Suppressor macrophage treated with lipopolysaccharide for 4 hours (primary cell): ENCODE data around the gene AUH.

ENCODE experiments used
- DNase-seq: peaks from one replicate; pipeline ENCODE4 v3.0.0-alpha.2; 2020

The AUH gene

GRCh38 chr9:91243029-91243428 is 118.7 kb downstream of the AUH start:
- no peak for DNase-seq

GRCh38 chr9:91241909-91242308 is 119.8 kb downstream of the AUH start:
- DNase-seq, result no peak

GRCh38 chr9:91240596-91241165 is 121.0 kb downstream of the AUH start:
- DNase-seq, result no peak

GRCh38 chr9:91239367-91240111 is 122.2 kb downstream of the AUH start:
- no peak for DNase-seq

GRCh38 chr9:91234523-91234922 is 127.2 kb downstream of the AUH start:
- no peak for DNase-seq

GRCh38 chr9:91231619-91232018 is 130.1 kb downstream of the AUH start:
- no peak for DNase-seq

- DNase-seq, result no peak
Observed at GRCh38 chr9:91223000-91223399, 138.7 kb downstream of the AUH start.

GRCh38 chr9:91222457-91222856 is 139.3 kb downstream of the AUH start:
- no peak for DNase-seq

- no peak for DNase-seq
Observed at GRCh38 chr9:91221332-91221731, 140.4 kb downstream of the AUH start.

GRCh38 chr9:91220491-91221135 is 141.1 kb downstream of the AUH start:
- DNase-seq, result no peak

GRCh38 chr9:91220021-91220420 is 141.7 kb downstream of the AUH start:
- no peak for DNase-seq

- no peak for DNase-seq
Observed at GRCh38 chr9:91219557-91219956, 142.2 kb downstream of the AUH start.

GRCh38 chr9:91217388-91217787 is 144.3 kb downstream of the AUH start:
- DNase-seq, result no peak

- DNase-seq, result no peak
Observed at GRCh38 chr9:91214867-91215266, 146.9 kb downstream of the AUH start.

- DNase-seq, result no peak
Observed at GRCh38 chr9:91214086-91214485, 147.6 kb downstream of the AUH start.

- no peak for DNase-seq
Observed at GRCh38 chr9:91212596-91213243, 149.0 kb downstream of the AUH start.

GRCh38 chr9:91211919-91212318 is 149.8 kb downstream of the AUH start:
- no peak for DNase-seq

- no peak for DNase-seq
Observed at GRCh38 chr9:91211414-91211813, 150.3 kb downstream of the AUH start.

GRCh38 chr9:91210318-91210717 is 151.4 kb downstream of the AUH start:
- DNase-seq, result no peak

GRCh38 chr9:91208837-91209236 is 152.9 kb downstream of the AUH start:
- peak; percentile 40 for DNase-seq

- no peak for DNase-seq
Observed at GRCh38 chr9:91208419-91208745, 153.3 kb downstream of the AUH start.

GRCh38 chr9:91207729-91208418 is 153.8 kb downstream of the AUH start:
- peak; percentile 91 for DNase-seq

GRCh38 chr9:91207397-91207728 is 154.4 kb downstream of the AUH start:
- DNase-seq, result no peak

- no peak for DNase-seq
Observed at GRCh38 chr9:91206806-91207205, 154.9 kb downstream of the AUH start.
